ENCODE data around the gene FRAT1. TPM values are rescaled to one million over a fixed set of nuclear protein-coding genes. Genes with fewer than 3 reads are reported as not detected.
"Not testable (repeated sequence)": the region's sequence is repeated elsewhere in the genome, so short reads cannot be mapped to it uniquely, and the experiment has no call there.

FRAT1 gene
- total RNA-seq, 1 donor from 2014 or later, result 3.5 TPM

DNA sequence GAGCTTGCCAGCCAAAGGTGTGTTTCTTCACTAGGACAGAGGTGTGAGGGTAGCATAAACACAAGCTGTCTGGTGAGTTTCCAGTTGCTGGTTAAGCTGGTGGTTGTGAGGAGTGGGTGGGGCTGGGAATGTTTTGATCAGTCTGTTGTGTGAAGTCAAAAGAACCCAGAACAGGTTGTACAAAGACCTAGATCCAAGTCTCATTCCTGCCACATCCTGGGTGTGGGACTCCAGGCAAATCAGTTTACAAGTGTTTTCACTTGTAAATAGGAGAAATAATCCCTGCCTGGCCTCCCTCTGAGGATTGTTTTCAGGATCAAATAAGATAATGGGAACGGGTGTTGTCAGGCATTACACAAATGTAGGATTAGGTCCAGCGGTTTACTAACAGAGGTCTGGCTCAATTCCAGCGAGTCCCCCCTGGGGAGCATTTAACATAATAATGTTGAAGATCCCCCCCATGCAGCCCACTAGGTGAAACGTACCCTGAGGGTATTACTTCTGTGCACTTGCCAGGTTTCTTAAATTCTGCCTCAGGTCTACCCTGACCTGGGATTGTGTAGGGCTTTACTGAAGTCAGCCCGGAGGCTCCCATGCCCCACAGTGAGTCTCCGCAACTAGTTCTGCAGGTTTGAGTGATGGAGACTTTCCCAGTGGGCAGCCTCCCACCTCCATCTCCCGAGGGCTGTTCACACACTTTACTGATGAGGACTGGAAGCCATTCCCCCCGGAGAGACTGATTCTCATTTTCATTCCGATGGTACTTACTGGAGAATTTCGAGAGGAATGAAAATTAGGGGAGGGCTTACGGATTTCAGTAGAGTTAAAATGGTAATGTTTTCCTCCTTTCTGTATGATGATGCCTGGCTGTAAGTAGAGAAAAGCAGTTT lies 18.1 kb downstream of the FRAT1 start:
- no peak for DNase-seq (ENCODE audit: extremely low spot score, unreplicated experiment)
- Mint-ChIP-seq H3K4me1 (ENCODE audit: unreplicated experiment) (peaks cover 30% of the 10 kb centered on the region), H3K36me3 (ENCODE audit: unreplicated experiment) (no peaks in the 10 kb centered on the region), H3K27me3 (ENCODE audit: unreplicated experiment) (peaks cover 49% of the 10 kb centered on the region), H3K4me3 (ENCODE audit: unreplicated experiment) (no peak overlapping the region), H3K9me3 (ENCODE audit: unreplicated experiment) (no peaks in the 10 kb centered on the region), H3K27ac (ENCODE audit: unreplicated experiment) (no peak overlapping the region)
- TF ChIP-seq, protein P1, sequence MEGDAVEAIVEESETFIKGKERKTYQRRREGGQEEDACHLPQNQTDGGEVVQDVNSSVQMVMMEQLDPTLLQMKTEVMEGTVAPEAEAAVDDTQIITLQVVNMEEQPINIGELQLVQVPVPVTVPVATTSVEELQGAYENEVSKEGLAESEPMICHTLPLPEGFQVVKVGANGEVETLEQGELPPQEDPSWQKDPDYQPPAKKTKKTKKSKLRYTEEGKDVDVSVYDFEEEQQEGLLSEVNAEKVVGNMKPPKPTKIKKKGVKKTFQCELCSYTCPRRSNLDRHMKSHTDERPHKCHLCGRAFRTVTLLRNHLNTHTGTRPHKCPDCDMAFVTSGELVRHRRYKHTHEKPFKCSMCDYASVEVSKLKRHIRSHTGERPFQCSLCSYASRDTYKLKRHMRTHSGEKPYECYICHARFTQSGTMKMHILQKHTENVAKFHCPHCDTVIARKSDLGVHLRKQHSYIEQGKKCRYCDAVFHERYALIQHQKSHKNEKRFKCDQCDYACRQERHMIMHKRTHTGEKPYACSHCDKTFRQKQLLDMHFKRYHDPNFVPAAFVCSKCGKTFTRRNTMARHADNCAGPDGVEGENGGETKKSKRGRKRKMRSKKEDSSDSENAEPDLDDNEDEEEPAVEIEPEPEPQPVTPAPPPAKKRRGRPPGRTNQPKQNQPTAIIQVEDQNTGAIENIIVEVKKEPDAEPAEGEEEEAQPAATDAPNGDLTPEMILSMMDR (IDR thresholded peaks at IDR 0.05), result no peak

DNA sequence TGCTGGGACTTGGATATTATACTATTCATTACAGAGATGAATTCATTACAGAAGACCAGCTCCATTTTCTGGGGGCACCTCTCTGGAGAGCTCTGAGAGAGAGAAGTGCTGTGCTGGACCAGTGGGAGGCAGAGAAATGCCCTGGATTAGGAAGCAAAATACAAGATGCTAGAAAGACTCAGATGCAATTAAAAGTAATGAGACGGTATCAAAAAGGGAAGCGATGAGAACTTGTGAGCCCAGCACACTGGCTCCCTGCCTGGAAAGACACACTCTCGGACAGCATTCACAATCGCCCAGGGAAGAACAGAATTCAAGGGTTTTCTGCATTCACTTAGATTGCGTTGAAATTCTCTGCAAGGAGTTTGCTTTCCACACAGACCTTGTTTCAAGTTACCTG lies 19.0 kb downstream of the FRAT1 start:
- TF ChIP-seq, protein P1 (IDR thresholded peaks at IDR 0.05), result no peak
- Mint-ChIP-seq H3K27me3 (ENCODE audit: unreplicated experiment) (peaks cover 53% of the 10 kb centered on the region), H3K36me3 (ENCODE audit: unreplicated experiment) (no peaks in the 10 kb centered on the region), H3K9me3 (ENCODE audit: unreplicated experiment) (no peaks in the 10 kb centered on the region), H3K27ac (ENCODE audit: unreplicated experiment) (no peak overlapping the region), H3K4me3 (ENCODE audit: unreplicated experiment) (no peak overlapping the region), H3K4me1 (ENCODE audit: unreplicated experiment) (peaks cover 22% of the 10 kb centered on the region)
- DNase-seq (ENCODE audit: extremely low spot score, unreplicated experiment), result no peak

DNA sequence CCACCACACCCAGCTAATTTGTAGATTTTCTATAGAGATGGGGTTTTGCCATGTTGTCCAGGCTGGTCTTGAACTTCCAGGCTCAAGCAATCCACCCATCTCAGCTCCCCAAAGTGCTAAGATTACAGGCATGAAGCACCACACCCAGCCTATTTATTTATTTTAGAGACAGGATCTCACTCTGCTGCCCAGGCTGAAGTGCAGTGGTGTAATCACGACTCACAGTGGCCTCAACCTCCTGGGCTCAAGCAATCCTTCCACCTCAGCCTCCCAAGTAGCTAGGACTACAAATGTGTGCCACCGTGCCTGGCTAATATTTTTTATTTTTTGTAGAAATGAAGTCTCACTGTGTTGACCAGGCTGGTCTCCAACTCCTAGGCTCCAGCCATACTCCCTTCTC lies 22.3 kb downstream of the FRAT1 start:
- Mint-ChIP-seq H3K9me3 (ENCODE audit: unreplicated experiment) (no peaks in the 10 kb centered on the region), H3K4me1 (ENCODE audit: unreplicated experiment) (peaks cover 12% of the 10 kb centered on the region), H3K4me3 (ENCODE audit: unreplicated experiment) (no peak overlapping the region), H3K27ac (ENCODE audit: unreplicated experiment) (no peak overlapping the region), H3K27me3 (ENCODE audit: unreplicated experiment) (peaks cover 50% of the 10 kb centered on the region), H3K36me3 (ENCODE audit: unreplicated experiment) (no peaks in the 10 kb centered on the region)
- TF ChIP-seq, protein P1 (IDR thresholded peaks at IDR 0.05), result no peak
- no peak for DNase-seq (ENCODE audit: extremely low spot score, unreplicated experiment)

DNA sequence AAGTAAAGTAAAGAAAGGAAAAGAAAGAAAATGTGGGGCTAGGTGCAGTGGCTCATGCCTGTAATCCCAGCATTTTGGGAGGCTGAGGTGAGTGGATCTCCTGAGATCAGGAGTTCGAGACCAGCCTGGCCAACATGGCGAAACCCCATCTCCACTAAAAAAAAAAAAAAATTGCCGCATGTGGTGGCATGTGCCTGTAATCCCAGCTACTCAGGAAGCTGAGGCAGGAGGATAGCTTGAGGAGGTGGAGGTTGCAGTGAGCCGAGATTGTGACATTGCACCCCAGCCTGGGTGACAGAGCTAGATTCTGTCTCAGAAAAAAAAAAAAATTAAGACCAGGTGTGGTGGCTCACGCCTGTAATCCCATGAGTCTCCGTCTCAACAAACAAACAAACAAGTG lies 24.6 kb downstream of the FRAT1 start:
- H3K9me3 Mint-ChIP-seq (ENCODE audit: unreplicated experiment); H3K27ac Mint-ChIP-seq (ENCODE audit: unreplicated experiment); H3K36me3 Mint-ChIP-seq (ENCODE audit: unreplicated experiment); H3K4me3 Mint-ChIP-seq (ENCODE audit: unreplicated experiment); DNase-seq (ENCODE audit: extremely low spot score, unreplicated experiment); H3K4me1 Mint-ChIP-seq (ENCODE audit: unreplicated experiment): not testable (repeated sequence)
- peaks cover 28% of the 10 kb centered on the region for H3K27me3 Mint-ChIP-seq (ENCODE audit: unreplicated experiment)

DNA sequence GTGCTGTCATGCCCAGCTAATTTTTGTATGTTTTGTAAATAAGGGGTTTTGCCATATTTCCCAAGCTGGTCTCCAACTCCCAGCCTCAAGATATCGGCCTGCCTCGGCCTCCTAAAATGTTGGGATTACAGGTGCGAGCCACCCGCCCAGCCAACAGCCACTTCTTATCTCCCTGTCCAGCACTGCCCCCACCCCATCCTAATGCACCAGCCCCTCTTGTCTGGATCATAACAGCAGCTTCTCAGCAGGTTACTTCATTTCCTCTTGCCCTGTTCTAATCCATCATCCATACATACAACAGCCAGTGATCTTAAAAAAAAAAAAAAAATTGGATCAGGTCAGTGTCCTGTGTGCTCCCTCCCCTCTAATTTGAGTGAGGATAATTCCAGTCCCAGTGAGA lies 28.2 kb downstream of the FRAT1 start:
- TF ChIP-seq, protein P1 (IDR thresholded peaks at IDR 0.05), result no peak
- Mint-ChIP-seq H3K4me3 (ENCODE audit: unreplicated experiment) (no peak overlapping the region), H3K27me3 (ENCODE audit: unreplicated experiment) (peaks cover 11% of the 10 kb centered on the region), H3K9me3 (ENCODE audit: unreplicated experiment) (no peaks in the 10 kb centered on the region), H3K36me3 (ENCODE audit: unreplicated experiment) (no peaks in the 10 kb centered on the region), H3K27ac (ENCODE audit: unreplicated experiment) (no peak overlapping the region), H3K4me1 (ENCODE audit: unreplicated experiment) (no peaks in the 10 kb centered on the region)
- DNase-seq (ENCODE audit: extremely low spot score, unreplicated experiment), result no peak

All from osteocyte (in vitro differentiated cells).